ENCODE measurements around the gene ZCCHC8.
"Not testable (repeated sequence)": the region's sequence is repeated elsewhere in the genome, so short reads cannot be mapped to it uniquely, and the experiment has no call there.

ZCCHC8 gene

GRCh38 chr12:122469856-122470255 lies 30.9 kb downstream of the ZCCHC8 start:
- not testable (repeated sequence) for DNase-seq

- DNase-seq: no peak
Observed at GRCh38 chr12:122467983-122468382, 32.7 kb downstream of the ZCCHC8 start.

GRCh38 chr12:122464317-122465042 lies 36.3 kb downstream of the ZCCHC8 start:
- not testable (repeated sequence) for DNase-seq

GRCh38 chr12:122460641-122461040 lies 40.1 kb downstream of the ZCCHC8 start:
- no peak for DNase-seq

- no peak for DNase-seq
Observed at GRCh38 chr12:122460061-122460460, 40.7 kb downstream of the ZCCHC8 start.

GRCh38 chr12:122459211-122459610 lies 41.5 kb downstream of the ZCCHC8 start:
- DNase-seq: no peak

GRCh38 chr12:122458105-122459035 lies 42.4 kb downstream of the ZCCHC8 start:
- no peak for DNase-seq

GRCh38 chr12:122457627-122458026 lies 43.1 kb downstream of the ZCCHC8 start:
- DNase-seq: no peak

- no peak for DNase-seq
Observed at GRCh38 chr12:122454739-122455138, 46.0 kb downstream of the ZCCHC8 start.

- no peak for DNase-seq
Observed at GRCh38 chr12:122454250-122454721, 46.4 kb downstream of the ZCCHC8 start.

GRCh38 chr12:122452701-122453285 lies 47.9 kb downstream of the ZCCHC8 start:
- no peak for DNase-seq

GRCh38 chr12:122449317-122449716 lies 51.4 kb downstream of the ZCCHC8 start:
- no peak for DNase-seq

GRCh38 chr12:122447825-122448224 lies 52.9 kb downstream of the ZCCHC8 start:
- DNase-seq: not testable (repeated sequence)

- not testable (repeated sequence) for DNase-seq
Observed at GRCh38 chr12:122446390-122446789, 54.3 kb downstream of the ZCCHC8 start.

GRCh38 chr12:122444071-122444470 lies 56.7 kb downstream of the ZCCHC8 start:
- not testable (repeated sequence) for DNase-seq

GRCh38 chr12:122438822-122439221 lies 61.9 kb downstream of the ZCCHC8 start:
- not testable (repeated sequence) for DNase-seq

GRCh38 chr12:122437656-122438121 lies 63.0 kb downstream of the ZCCHC8 start:
- DNase-seq: no peak

GRCh38 chr12:122435186-122435585 lies 65.5 kb downstream of the ZCCHC8 start:
- no peak for DNase-seq

GRCh38 chr12:122429043-122429442 lies 71.7 kb downstream of the ZCCHC8 start:
- not testable (repeated sequence) for DNase-seq

- DNase-seq: no peak
Observed at GRCh38 chr12:122427403-122427802, 73.3 kb downstream of the ZCCHC8 start.

- DNase-seq: peak; percentile 38
Observed at GRCh38 chr12:122423258-122424165, 77.2 kb downstream of the ZCCHC8 start.

GRCh38 chr12:122422730-122423257 lies 77.9 kb downstream of the ZCCHC8 start:
- DNase-seq: no peak

Data from NCI-H526 treated with DMSO at 0.1 percent for 48 hours (cell line).